IPS DF 6.9 (cell line): ENCODE data around the gene TRPM3.

Source experiments
- DNase-seq: peaks from one replicate; pipeline ENCODE4 v3.0.0-alpha.2; 2013; ENCODE audit warnings: low read depth, low spot score
- H3K27ac ChIP-seq: one replicate; pipeline ENCODE4 v1.5.1; 2013; ENCODE audit warnings: low read length, control low read depth
- H3K27me3 ChIP-seq: 2 replicates; pipeline ENCODE4 v1.6.1; 2013; ENCODE audit warnings: mild to moderate bottlenecking, low read length; ENCODE audit not compliant: control insufficient read depth, insufficient read depth
- H3K36me3 ChIP-seq: 2 replicates; pipeline ENCODE4 v1.6.1; 2013; ENCODE audit warnings: low read length; ENCODE audit not compliant: control insufficient read depth, insufficient read depth
- H3K4me1 ChIP-seq: 2 replicates; pipeline ENCODE4 v1.6.1; 2013; ENCODE audit warnings: low read length; ENCODE audit not compliant: control insufficient read depth, insufficient read depth
- H3K4me3 ChIP-seq: 2 replicates; pipeline ENCODE4 v1.5.1; 2013; ENCODE audit warnings: mild to moderate bottlenecking, low read length
- H3K9me3 ChIP-seq: 2 replicates; pipeline ENCODE4 v1.6.1; 2013; ENCODE audit warnings: low read length, inconsistent platforms; ENCODE audit not compliant: control insufficient read depth, insufficient read depth
- whole genome bisulfite sequencing: extraction: QIAGEN DNeasy Blood & Tissue Kit; methylation state at CpG from one replicate; pipeline ENCODE4 v1.1.7; 2013; ENCODE audit warnings: mixed read lengths, missing lambda C conversion rate; ENCODE audit not compliant: insufficient read length, insufficient coverage; 5-methylcytosine and 5-hydroxymethylcytosine counted together

The TRPM3 gene

DNA sequence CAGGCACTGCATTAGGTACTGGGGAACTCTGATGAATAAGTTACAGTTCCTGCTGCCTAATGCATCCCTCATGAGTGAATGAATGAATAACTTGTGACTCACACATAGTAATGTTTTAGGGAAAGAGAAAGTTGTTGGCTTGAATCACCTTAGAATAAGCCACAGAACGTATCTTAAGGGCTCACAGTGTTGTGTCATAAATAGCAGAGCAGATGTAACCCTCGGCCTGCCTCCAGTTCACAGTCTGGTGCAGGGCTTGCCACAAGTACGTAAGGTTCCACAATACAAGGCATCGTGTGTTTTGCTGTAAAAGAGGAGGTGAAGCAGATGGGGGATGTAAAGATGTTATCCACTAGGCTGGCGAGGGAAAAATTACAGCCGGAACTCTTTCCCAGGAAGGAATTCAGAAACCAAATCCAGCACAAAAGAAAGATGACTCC is 218.7 kb downstream of the TRPM3 start:
- H3K9me3 ChIP-seq, result no peaks in the 10 kb centered on the region
- H3K27me3 ChIP-seq, result no peaks in the 10 kb centered on the region
- no peak overlapping the region for H3K4me3 ChIP-seq
- WGBS, result no CpG with 5 or more reads among the region's 6 CpGs
- no peaks in the 10 kb centered on the region; the same call in 1 of the 2 replicates for H3K4me1 ChIP-seq
- H3K27ac ChIP-seq, result no peak overlapping the region
- no peaks in the 10 kb centered on the region for H3K36me3 ChIP-seq
- DNase-seq, result no peak

DNA sequence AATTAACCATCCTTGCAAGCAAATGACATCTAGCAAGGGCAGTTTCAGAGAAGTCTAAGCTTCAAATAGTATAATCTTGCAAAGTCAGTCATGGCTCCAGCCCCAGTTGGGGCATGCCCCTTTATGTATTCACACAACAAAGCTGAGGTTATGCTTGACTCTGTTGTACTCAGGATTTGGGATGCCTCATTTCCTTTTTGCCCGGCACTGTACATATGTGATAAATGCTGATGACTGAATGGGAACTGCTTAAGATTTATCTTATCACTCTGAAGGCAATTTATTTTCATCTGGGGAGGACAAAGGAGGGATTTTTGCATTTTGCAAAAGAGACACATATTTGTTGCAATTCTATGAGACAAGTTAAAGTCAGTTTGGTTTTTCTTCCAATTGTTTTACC is 219.2 kb downstream of the TRPM3 start:
- WGBS, result no CpG with 5 or more reads among the region's 1 CpG
- H3K9me3 ChIP-seq, result no peaks in the 10 kb centered on the region
- no peak for DNase-seq
- no peaks in the 10 kb centered on the region for H3K36me3 ChIP-seq
- no peak overlapping the region for H3K4me3 ChIP-seq
- H3K27me3 ChIP-seq, result no peaks in the 10 kb centered on the region
- no peaks in the 10 kb centered on the region; the same call in 1 of the 2 replicates for H3K4me1 ChIP-seq
- H3K27ac ChIP-seq, result no peak overlapping the region

DNA sequence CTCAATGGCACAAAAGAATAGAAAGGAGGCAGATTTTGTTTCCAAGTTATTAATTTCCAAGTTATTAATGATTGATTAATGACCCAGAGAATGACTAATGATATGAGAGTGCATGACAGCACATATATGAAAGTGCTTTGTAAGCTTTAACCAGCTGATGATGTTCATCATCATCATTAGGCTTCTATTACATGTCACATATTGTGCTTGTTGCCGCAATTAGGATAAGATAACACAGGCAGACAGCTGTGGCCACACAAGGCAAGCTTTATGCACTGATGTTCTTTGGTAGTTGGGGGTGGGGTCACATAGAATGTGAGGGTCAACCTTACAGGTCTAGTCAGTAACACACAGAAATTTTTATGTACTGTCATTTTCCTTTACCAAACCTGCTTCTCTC is 219.7 kb downstream of the TRPM3 start:
- no peaks in the 10 kb centered on the region for H3K36me3 ChIP-seq
- DNase-seq, result no peak
- no peak overlapping the region for H3K27ac ChIP-seq
- H3K4me1 ChIP-seq, result no peaks in the 10 kb centered on the region; the same call in 1 of the 2 replicates
- no CpG with 5 or more reads among the region's 1 CpG for WGBS
- no peak overlapping the region for H3K4me3 ChIP-seq
- H3K9me3 ChIP-seq, result no peaks in the 10 kb centered on the region
- no peaks in the 10 kb centered on the region for H3K27me3 ChIP-seq

DNA sequence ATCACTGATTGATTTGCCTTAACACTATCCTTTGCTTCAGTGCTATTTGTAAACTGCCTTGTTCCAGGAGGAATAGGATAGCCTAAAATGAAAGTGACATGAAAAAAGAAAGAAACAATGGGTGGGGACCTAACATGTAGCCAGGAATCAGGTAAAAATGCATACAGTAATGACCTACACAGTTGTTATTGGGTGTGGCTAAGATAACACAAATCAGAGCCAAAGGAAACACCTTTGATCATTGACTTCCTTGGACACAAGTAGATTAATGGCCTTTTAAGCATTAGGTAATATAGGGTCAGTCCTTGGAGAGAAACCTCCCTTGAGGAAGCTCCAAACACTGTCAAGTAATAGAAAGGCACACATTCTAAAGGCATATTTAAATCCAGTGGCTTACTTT is 220.4 kb downstream of the TRPM3 start:
- Histone ChIP-seq H3K4me3 (no peak overlapping the region), H3K27ac (no peak overlapping the region), H3K27me3 (no peaks in the 10 kb centered on the region), H3K36me3 (no peaks in the 10 kb centered on the region), H3K9me3 (no peaks in the 10 kb centered on the region), H3K4me1 (no peaks in the 10 kb centered on the region; the same call in 1 of the 2 replicates)
- no peak for DNase-seq

DNA sequence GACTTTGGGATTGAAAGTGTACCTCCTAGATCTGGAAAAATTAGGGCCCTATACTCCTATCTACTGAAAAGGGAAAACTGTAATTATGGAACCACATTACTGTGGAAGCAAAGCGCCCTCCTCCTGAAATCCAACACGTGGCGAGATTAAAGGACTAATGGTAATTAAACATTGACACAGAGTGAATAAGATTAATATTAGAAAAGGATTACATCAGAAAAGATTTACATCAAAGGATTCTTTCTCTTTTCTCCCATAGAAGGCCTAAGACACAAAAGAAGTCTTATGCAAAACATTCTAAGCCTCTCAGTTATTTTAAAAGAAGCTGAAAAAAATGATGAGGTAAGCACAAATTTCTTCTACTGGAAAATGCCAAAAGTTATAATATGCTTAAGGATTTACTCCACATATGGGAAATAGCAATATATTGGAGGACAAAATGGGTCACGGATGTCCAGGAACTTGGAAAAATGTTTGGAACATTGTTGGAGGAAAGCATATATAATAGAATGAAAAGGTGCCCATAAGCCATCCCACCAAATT is 227.8 kb downstream of the TRPM3 start:
- no peak for DNase-seq
- Histone ChIP-seq H3K4me3 (no peak overlapping the region), H3K9me3 (no peaks in the 10 kb centered on the region), H3K36me3 (no peaks in the 10 kb centered on the region), H3K4me1 (no peaks in the 10 kb centered on the region), H3K27me3 (no peaks in the 10 kb centered on the region), H3K27ac (no peak overlapping the region)
- no CpG with 5 or more reads among the region's 4 CpGs for WGBS

DNA sequence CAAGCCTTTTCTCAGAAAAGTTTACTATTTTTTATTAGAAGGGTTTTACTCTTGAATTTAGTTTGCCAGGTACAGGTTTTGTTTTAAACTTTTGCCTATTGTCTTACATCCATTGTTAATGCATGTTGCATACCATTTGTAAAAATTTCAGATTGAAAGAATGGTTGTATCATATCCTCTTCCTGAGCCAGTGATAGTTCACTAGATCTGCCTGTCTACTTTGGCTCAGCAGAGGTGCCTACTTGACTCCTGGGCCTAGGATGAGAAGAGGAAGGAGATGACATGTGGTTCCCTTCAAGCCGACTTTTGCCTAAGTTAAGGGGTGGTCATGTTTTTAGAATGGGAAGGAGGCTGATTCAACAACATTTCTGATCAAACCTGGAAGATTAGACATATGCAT is 232.9 kb downstream of the TRPM3 start:
- H3K27me3 ChIP-seq, result no peaks in the 10 kb centered on the region
- H3K4me3 ChIP-seq, result no peak overlapping the region
- no peaks in the 10 kb centered on the region for H3K36me3 ChIP-seq
- no peak for DNase-seq
- no CpG with 5 or more reads among the region's 1 CpG for WGBS
- no peak overlapping the region for H3K27ac ChIP-seq
- H3K9me3 ChIP-seq, result no peaks in the 10 kb centered on the region
- 0 out of 2 replicates have a peak, but pooled peaks cover 2% of the 10 kb centered on the region for H3K4me1 ChIP-seq

DNA sequence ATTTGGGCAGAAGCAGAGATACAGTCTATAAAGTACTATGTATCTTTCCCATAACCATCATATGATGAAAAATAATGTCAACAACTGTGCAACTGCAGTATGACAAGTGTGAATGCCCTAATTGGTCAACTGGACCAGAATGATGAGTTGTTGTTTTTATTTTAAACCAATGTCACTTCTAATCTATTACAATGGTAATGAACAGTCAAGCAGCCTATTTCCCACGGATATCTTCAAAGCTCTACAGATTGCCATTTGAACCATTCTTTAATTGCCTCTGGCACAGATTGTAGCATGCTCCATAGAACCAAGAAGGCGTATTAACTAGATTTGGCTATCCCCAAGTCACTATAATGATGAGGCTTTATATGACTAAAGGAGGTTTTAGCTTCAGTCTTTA is 233.6 kb downstream of the TRPM3 start:
- Histone ChIP-seq H3K4me3 (no peak overlapping the region), H3K4me1 (0 out of 2 replicates have a peak, but pooled peaks cover 2% of the 10 kb centered on the region), H3K9me3 (no peaks in the 10 kb centered on the region), H3K27ac (no peak overlapping the region), H3K27me3 (no peaks in the 10 kb centered on the region), H3K36me3 (no peaks in the 10 kb centered on the region)
- no CpG with 5 or more reads among the region's 2 CpGs for WGBS
- DNase-seq, result no peak

DNA sequence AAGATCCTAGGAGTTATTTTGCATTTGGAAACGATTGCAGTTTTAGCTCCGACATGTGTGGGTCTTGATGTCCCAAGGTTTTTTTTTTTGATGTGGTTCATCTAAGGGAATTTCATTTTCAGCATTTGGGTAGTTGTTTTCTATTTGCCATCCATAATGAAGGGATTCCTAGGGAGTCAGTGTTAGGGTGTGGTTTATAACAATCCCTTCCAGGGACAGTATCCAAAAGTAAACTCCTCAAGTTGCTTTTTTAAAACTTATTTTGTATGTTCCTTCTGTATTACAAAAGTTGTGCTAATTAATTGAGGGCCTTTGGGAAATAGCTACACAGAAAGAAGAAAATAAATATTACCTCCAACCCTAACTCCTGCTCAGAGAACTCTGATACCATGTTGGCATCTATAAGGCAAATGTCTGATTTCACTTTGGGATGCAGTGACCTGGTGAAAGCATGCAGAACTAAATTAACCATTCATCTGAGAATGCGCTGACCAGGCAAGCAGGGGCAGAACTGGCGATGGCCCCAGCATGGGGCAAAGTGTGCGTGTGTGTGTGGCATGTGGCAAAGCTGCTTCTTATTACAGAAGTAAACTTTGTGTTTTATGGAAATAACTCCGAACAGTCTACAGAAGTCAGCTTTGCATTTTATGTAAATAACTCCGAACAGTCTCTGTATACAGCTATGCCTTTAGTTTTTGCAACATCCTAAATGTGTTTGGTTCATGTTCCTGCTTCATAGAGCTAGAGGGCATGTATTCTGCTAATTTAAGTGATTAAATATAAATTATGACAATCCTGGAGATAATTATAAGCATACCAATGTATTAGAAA is 237.2 kb downstream of the TRPM3 start:
- no CpG with 5 or more reads among the region's 7 CpGs for WGBS
- Histone ChIP-seq H3K9me3 (no peaks in the 10 kb centered on the region), H3K4me3 (no peak overlapping the region), H3K27ac (no peak overlapping the region), H3K36me3 (no peaks in the 10 kb centered on the region), H3K27me3 (no peaks in the 10 kb centered on the region), H3K4me1 (0 out of 2 replicates have a peak, but pooled peaks cover 2% of the 10 kb centered on the region)
- DNase-seq, result no peak

DNA sequence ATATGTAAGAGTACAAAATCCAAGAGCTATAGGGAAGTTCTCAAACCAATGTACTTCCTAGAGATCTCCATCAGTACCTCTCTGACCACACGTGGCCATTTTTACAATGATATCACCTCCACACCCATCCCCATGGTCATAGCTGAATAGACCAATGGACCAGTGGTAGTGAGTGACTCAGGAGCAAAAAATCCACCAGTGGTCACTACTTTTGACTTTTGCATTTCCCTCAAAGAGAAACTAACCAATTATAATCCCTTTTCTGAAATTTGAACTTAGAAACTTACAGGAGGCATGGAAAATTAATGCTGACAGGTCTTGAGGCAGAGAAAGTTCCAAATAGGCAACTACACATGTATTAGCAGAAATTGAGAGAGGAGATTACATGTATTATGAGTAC is 238.4 kb downstream of the TRPM3 start:
- no peaks in the 10 kb centered on the region for H3K9me3 ChIP-seq
- H3K4me1 ChIP-seq, result 0 out of 2 replicates have a peak, but pooled peaks cover 2% of the 10 kb centered on the region
- DNase-seq, result no peak
- H3K27me3 ChIP-seq, result no peaks in the 10 kb centered on the region
- no CpG with 5 or more reads among the region's 1 CpG for WGBS
- no peak overlapping the region for H3K27ac ChIP-seq
- H3K4me3 ChIP-seq, result no peak overlapping the region
- no peaks in the 10 kb centered on the region for H3K36me3 ChIP-seq

DNA sequence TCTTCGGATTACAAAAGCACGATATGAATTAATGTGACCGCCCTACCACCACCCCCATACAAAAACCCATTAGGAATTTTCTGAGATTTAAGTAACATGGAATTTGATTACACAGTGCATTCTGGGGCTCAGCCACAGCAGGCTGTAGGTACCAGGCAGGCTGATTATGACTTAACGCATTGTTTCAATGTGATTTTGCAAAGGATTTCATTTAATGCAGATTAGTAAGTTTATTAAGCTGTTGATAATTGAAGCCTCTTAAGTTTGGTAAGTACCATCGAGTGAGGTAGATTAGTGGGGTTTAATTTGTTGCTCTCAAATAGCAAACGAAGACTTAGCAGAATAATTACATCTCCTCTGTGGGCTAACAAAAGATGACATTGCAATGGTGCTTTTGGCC is 240.1 kb downstream of the TRPM3 start:
- no peaks in the 10 kb centered on the region for H3K36me3 ChIP-seq
- H3K9me3 ChIP-seq, result no peaks in the 10 kb centered on the region
- WGBS, result no CpG with 5 or more reads among the region's 6 CpGs
- no peak for DNase-seq
- H3K27ac ChIP-seq, result no peak overlapping the region
- H3K27me3 ChIP-seq, result no peaks in the 10 kb centered on the region
- H3K4me3 ChIP-seq, result no peak overlapping the region
- H3K4me1 ChIP-seq, result 0 out of 2 replicates have a peak, but pooled peaks cover 2% of the 10 kb centered on the region

DNA sequence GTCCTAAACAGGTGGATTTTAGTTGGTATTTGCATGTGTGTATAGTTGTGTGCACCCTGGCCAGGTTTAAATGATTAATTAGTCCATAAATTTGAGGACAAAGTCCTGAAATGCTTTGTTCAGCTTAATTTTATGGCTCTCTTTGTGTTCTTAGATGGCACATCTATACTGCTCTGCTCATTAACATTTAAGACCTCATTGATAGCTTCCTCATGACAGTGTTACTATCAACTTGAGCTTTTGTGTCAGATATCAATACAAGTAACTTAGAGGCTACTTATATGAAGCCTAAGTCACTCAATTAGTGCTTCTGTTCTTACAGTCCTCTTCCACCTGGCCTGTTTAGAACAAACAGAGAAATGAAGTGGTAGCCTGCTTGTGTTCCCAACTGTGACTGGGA is 240.9 kb downstream of the TRPM3 start:
- H3K27ac ChIP-seq, result no peak overlapping the region
- no peaks in the 10 kb centered on the region for H3K9me3 ChIP-seq
- no peak for DNase-seq
- no peaks in the 10 kb centered on the region for H3K27me3 ChIP-seq
- H3K36me3 ChIP-seq, result no peaks in the 10 kb centered on the region
- H3K4me3 ChIP-seq, result no peak overlapping the region
- 0 out of 2 replicates have a peak, but pooled peaks cover 2% of the 10 kb centered on the region for H3K4me1 ChIP-seq
